BE2C (cell line): ENCODE measurements around the gene COL1A1.

ENCODE experiments used
- DNase-seq: peaks from one replicate; pipeline ENCODE4 v3.0.0-alpha.2; 2020
- H3K27me3 ChIP-seq: fragments of 250-450 bp; sonication (Bioruptor Pico); 2 replicates; pipeline ENCODE4 v1.5.1; 2020; ENCODE audit warnings: mild to moderate bottlenecking
- H3K36me3 ChIP-seq: fragments of 250-450 bp; sonication (Bioruptor Pico); 2 replicates; pipeline ENCODE4 v1.5.1; 2020; ENCODE audit warnings: mild to moderate bottlenecking
- H3K4me1 ChIP-seq: fragments of 250-450 bp; sonication (Bioruptor Pico); 2 replicates; pipeline ENCODE4 v1.5.1; 2020
- H3K4me3 ChIP-seq: 2 replicates; pipeline ENCODE4 v1.5.1; 2011; ENCODE audit warnings: low read depth, low read length
- H3K9me3 ChIP-seq: fragments of 250-450 bp; sonication (Bioruptor Pico); 2 replicates; pipeline ENCODE4 v1.5.1; 2020
- CTCF ChIP-seq: IDR thresholded peaks from 2 replicates; pipeline ENCODE4 v1.5.1; 2012; ENCODE audit warnings: mild to moderate bottlenecking, low read depth, low read length

Gene COL1A1

GRCh38 chr17:50150354-50151040, 50.9 kb downstream of the COL1A1 start, which contains the start of gene PPP1R9B:
TSS of gene PPP1R9B (minus strand) at chr17:50150677. CDS start at chr17:50150513, 164 bp downstream.
- H3K27me3 ChIP-seq = no peaks in the 10 kb centered on the region
- H3K4me1 ChIP-seq = peaks cover 17% of the 10 kb centered on the region
- H3K36me3 ChIP-seq = peaks cover 20% of the 10 kb centered on the region
- peak within 1 kb of the TSS; percentile 92 for H3K4me3 ChIP-seq
- no peaks in the 10 kb centered on the region for H3K9me3 ChIP-seq
- DNase-seq = no peak
- TF ChIP-seq CTCF = no peak

- peak; percentile 61 for DNase-seq
- peaks cover 17% of the 10 kb centered on the region for H3K4me1 ChIP-seq
Measured at GRCh38 chr17:50149417-50150353, 51.7 kb downstream of the COL1A1 start.

GRCh38 chr17:50149091-50149416, 52.4 kb downstream of the COL1A1 start:
- Histone ChIP-seq H3K36me3 (peaks cover 35% of the 10 kb centered on the region), H3K27me3 (no peaks in the 10 kb centered on the region), H3K9me3 (no peaks in the 10 kb centered on the region), H3K4me3 (peak overlapping the region; percentile 92), H3K4me1 (peaks cover 12% of the 10 kb centered on the region)
- no peak for DNase-seq
- no peak for TF ChIP-seq CTCF

More at GRCh38 chr17:50149417-50150353, 51.7 kb downstream of the COL1A1 start:
- Histone ChIP-seq H3K4me3 (peak overlapping the region; percentile 92), H3K36me3 (peaks cover 28% of the 10 kb centered on the region), H3K9me3 (no peaks in the 10 kb centered on the region), H3K27me3 (no peaks in the 10 kb centered on the region)
- TF ChIP-seq CTCF = no peak

- H3K36me3 ChIP-seq = peaks cover 40% of the 10 kb centered on the region
- peak; percentile 42 for DNase-seq
- peak; percentile 15; the same call in 1 of the 2 replicates for TF ChIP-seq CTCF
- no peaks in the 10 kb centered on the region for H3K9me3 ChIP-seq
- H3K27me3 ChIP-seq = no peaks in the 10 kb centered on the region
- H3K4me1 ChIP-seq = peaks cover 10% of the 10 kb centered on the region
- H3K4me3 ChIP-seq = peak overlapping the region; percentile 92
Measured at GRCh38 chr17:50148226-50149090, 53.0 kb downstream of the COL1A1 start.

GRCh38 chr17:50147841-50148225, 53.6 kb downstream of the COL1A1 start:
- H3K4me3 ChIP-seq = peak overlapping the region; percentile 92
- H3K27me3 ChIP-seq = no peaks in the 10 kb centered on the region
- H3K4me1 ChIP-seq = peaks cover 8% of the 10 kb centered on the region
- no peaks in the 10 kb centered on the region for H3K9me3 ChIP-seq
- no peak for TF ChIP-seq CTCF
- DNase-seq = no peak
- peaks cover 45% of the 10 kb centered on the region for H3K36me3 ChIP-seq
